Loucy (cell line): ENCODE data around the gene FOXA1.

Source experiments
- EZH2phosphoT487 ChIP-seq: fragments of 200-600 bp; IDR thresholded peaks from 2 replicates; pipeline ENCODE4 v1.6.1; 2018; ENCODE audit warnings: antibody characterized with exemption, mild to moderate bottlenecking, moderate library complexity, borderline replicate concordance
- TF ChIP-seq, protein P1 (sequence below): fragments of 200-600 bp; sonication (generic); conservative IDR thresholded peaks from 2 replicates; pipeline ENCODE4 v1.5.1; 2014; ENCODE audit warnings: mild to moderate bottlenecking, antibody characterized with exemption, low read length

DNA sequence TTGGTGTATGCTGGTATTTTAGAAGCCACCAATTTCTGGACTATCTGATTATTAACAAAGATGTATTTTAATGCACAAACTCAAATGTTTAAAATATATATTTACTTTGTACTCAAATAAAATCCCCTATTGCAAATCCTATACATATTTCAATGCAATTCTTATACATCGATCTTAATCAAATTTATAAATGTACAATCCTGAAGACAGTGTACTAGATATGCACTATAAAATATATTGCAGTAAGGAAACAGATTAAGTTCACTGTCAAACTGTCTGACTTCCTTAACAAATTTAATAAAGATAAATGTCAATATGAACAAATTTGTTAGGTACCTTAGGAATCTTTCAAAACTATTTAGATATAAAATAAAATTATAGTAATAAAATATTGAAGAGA lies 43.9 kb downstream of the FOXA1 start:
- TF ChIP-seq EZH2phosphoT487, result no peak
- TF ChIP-seq, protein P1, sequence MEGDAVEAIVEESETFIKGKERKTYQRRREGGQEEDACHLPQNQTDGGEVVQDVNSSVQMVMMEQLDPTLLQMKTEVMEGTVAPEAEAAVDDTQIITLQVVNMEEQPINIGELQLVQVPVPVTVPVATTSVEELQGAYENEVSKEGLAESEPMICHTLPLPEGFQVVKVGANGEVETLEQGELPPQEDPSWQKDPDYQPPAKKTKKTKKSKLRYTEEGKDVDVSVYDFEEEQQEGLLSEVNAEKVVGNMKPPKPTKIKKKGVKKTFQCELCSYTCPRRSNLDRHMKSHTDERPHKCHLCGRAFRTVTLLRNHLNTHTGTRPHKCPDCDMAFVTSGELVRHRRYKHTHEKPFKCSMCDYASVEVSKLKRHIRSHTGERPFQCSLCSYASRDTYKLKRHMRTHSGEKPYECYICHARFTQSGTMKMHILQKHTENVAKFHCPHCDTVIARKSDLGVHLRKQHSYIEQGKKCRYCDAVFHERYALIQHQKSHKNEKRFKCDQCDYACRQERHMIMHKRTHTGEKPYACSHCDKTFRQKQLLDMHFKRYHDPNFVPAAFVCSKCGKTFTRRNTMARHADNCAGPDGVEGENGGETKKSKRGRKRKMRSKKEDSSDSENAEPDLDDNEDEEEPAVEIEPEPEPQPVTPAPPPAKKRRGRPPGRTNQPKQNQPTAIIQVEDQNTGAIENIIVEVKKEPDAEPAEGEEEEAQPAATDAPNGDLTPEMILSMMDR, result no peak
